ENCODE measurements around the gene PTPRN2. TPM values are rescaled to one million over a fixed set of nuclear protein-coding genes. Genes with fewer than 3 reads are reported as not detected.

The PTPRN2 gene
- polyA plus RNA-seq, 1 of the 3 experiments (the other 2 are of a cell fraction), result 4.0 TPM

GRCh38 chr7:158025686-158026600 is 561.7 kb downstream of the PTPRN2 start:
- H3K4me2 ChIP-seq, result no peak overlapping the region
- H3K27ac ChIP-seq (ENCODE audit: low read depth in 2 of 2, low read length in 1 of 2), result no peak overlapping the region
- H3K9ac ChIP-seq, result no peak overlapping the region
- POLR2A ChIA-PET, result no interaction called here
- H3K79me2 ChIP-seq (ENCODE audit: insufficient read depth), result no peaks in the 10 kb centered on the region
- 62% methylated on average over 30 of the region's 30 CpGs for WGBS (ENCODE audit: low lambda C conversion rate)
- no peak overlapping the region for H2AFZ ChIP-seq (ENCODE audit: low read depth)
- H3K9me2 ChIP-seq, result no peaks in the 10 kb centered on the region
- peaks cover 11% of the 10 kb centered on the region; the same call in 1 of the 2 replicates for H3K9me3 ChIP-seq
- no peaks in the 10 kb centered on the region for H4K20me1 ChIP-seq (ENCODE audit: insufficient read depth)
- no peak for TF ChIP-seq NRF1 (IDR thresholded peaks at IDR 0.05; ENCODE audit: low read depth, low read length)
- TF ChIP-seq RXRA (IDR thresholded peaks at IDR 0.05; ENCODE audit: borderline replicate concordance, low read depth), result no peak
- TF ChIP-seq GABPA (IDR thresholded peaks at IDR 0.05; ENCODE audit: low read depth), result no peak
- TF ChIP-seq TAF1 (IDR thresholded peaks at IDR 0.05; ENCODE audit: borderline replicate concordance, low read depth, low read length), result no peak
- no peak for TF ChIP-seq MXI1 (IDR thresholded peaks at IDR 0.05; ENCODE audit: low read depth, low read length)
- no peaks in the 10 kb centered on the region for H3F3A ChIP-seq (replicated peaks; ENCODE audit: insufficient read depth)
- H3K4me1 ChIP-seq (ENCODE audit: control insufficient read depth in 1 of 2, insufficient read depth in 2 of 2, low read depth in 1 of 2, low read length in 1 of 2), result peaks cover 0 to 15% of the 10 kb centered on the region in 2 experiments; a peak in 1 of 4 replicates
- CTCF ChIA-PET, result no interaction called here
- H3K36me3 ChIP-seq (replicated peaks in 1 of 2; ENCODE audit: control insufficient read depth in 1 of 2, insufficient read depth in 2 of 2, low read length in 1 of 2), result no peaks in the 10 kb centered on the region
- no peaks in the 10 kb centered on the region for H3K27me3 ChIP-seq (ENCODE audit: insufficient read depth)
- DNase-seq, result no peak
- no peak overlapping the region for H3K4me3 ChIP-seq (ENCODE audit: low read depth in 2 of 2, low read length in 1 of 2)

GRCh38 chr7:158024881-158025280 is 562.7 kb downstream of the PTPRN2 start:
- no peaks in the 10 kb centered on the region for H3K36me3 ChIP-seq (replicated peaks in 1 of 2; ENCODE audit: control insufficient read depth in 1 of 2, insufficient read depth in 2 of 2, low read length in 1 of 2)
- H3K4me3 ChIP-seq (ENCODE audit: low read depth in 2 of 2, low read length in 1 of 2), result no peak overlapping the region
- no peak overlapping the region for H3K4me2 ChIP-seq
- peaks cover 0 to 5% of the 10 kb centered on the region in 2 experiments; a peak in 1 of 4 replicates for H3K4me1 ChIP-seq (ENCODE audit: control insufficient read depth in 1 of 2, insufficient read depth in 2 of 2, low read depth in 1 of 2, low read length in 1 of 2)
- no peaks in the 10 kb centered on the region for H3F3A ChIP-seq (replicated peaks; ENCODE audit: insufficient read depth)
- H4K20me1 ChIP-seq (ENCODE audit: insufficient read depth), result no peaks in the 10 kb centered on the region
- DNase-seq, result no peak
- H3K27me3 ChIP-seq (ENCODE audit: insufficient read depth), result no peaks in the 10 kb centered on the region
- H3K79me2 ChIP-seq (ENCODE audit: insufficient read depth), result no peaks in the 10 kb centered on the region
- ChIA-PET CTCF (no interaction called here), POLR2A (no interaction called here)
- TF ChIP-seq RXRA (IDR thresholded peaks at IDR 0.05; ENCODE audit: borderline replicate concordance, low read depth), result no peak
- WGBS (ENCODE audit: low lambda C conversion rate), result 40% methylated on average over 5 of the region's 5 CpGs
- H2AFZ ChIP-seq (ENCODE audit: low read depth), result no peak overlapping the region
- no peak overlapping the region for H3K27ac ChIP-seq (ENCODE audit: low read depth in 2 of 2, low read length in 1 of 2)
- no peaks in the 10 kb centered on the region for H3K9me2 ChIP-seq
- no peak overlapping the region for H3K9ac ChIP-seq
- H3K9me3 ChIP-seq, result peaks cover 11% of the 10 kb centered on the region; the same call in 1 of the 2 replicates

GRCh38 chr7:158024351-158024715 is 563.3 kb downstream of the PTPRN2 start:
- ChIA-PET CTCF (no interaction called here), POLR2A (no interaction called here)
- Histone ChIP-seq H3K36me3 (replicated peaks in 1 of 2; ENCODE audit: control insufficient read depth in 1 of 2, insufficient read depth in 2 of 2, low read length in 1 of 2) (no peaks in the 10 kb centered on the region), H2AFZ (ENCODE audit: low read depth) (no peak overlapping the region), H3K9me2 (no peaks in the 10 kb centered on the region), H3K4me3 (ENCODE audit: low read depth in 2 of 2, low read length in 1 of 2) (no peak overlapping the region), H4K20me1 (ENCODE audit: insufficient read depth) (no peaks in the 10 kb centered on the region), H3K9ac (no peak overlapping the region), H3K4me2 (no peak overlapping the region), H3K9me3 (peaks cover 7% of the 10 kb centered on the region; the same call in 1 of the 2 replicates), H3K4me1 (ENCODE audit: control insufficient read depth in 1 of 2, insufficient read depth in 2 of 2, low read depth in 1 of 2, low read length in 1 of 2) (peaks cover 0 to under 1% of the 10 kb centered on the region in 2 experiments; a peak in 1 of 4 replicates), H3F3A (replicated peaks; ENCODE audit: insufficient read depth) (no peaks in the 10 kb centered on the region), H3K27ac (ENCODE audit: low read depth in 2 of 2, low read length in 1 of 2) (no peak overlapping the region), H3K79me2 (ENCODE audit: insufficient read depth) (no peaks in the 10 kb centered on the region), H3K27me3 (ENCODE audit: insufficient read depth) (no peaks in the 10 kb centered on the region)
- TF ChIP-seq EP300 (IDR thresholded peaks at IDR 0.05; ENCODE audit: borderline replicate concordance in 1 of 2, low read depth in 1 of 2, low read length in 1 of 2) (no peak), MAX (IDR thresholded peaks at IDR 0.05; ENCODE audit: low read depth) (no peak), FOXJ3 (CRISPR knock-in tag; IDR thresholded peaks at IDR 0.05) (no peak)
- WGBS (ENCODE audit: low lambda C conversion rate), result 25% methylated on average over 6 of the region's 6 CpGs
- no peak for DNase-seq
